HepG2 (cell line): ENCODE data around the gene GNPAT. TPM values are rescaled to one million over a fixed set of nuclear protein-coding genes. Genes with fewer than 3 reads are reported as not detected.

Experiments used
- BCLAF1 ChIP-seq: fragments of 450-650 bp; IDR thresholded peaks from 2 replicates; pipeline ENCODE4 v1.6.1; 2017; ENCODE audit warnings: mild to moderate bottlenecking
- MIXL1 ChIP-seq: IDR thresholded peaks from 2 replicates; pipeline ENCODE4 v1.6.1; 2016
- NR3C1 ChIP-seq: sonication (generic); formaldehyde crosslinking; IDR thresholded peaks from 2 replicates; pipeline ENCODE4 v1.4.0; 2020; ENCODE audit warnings: missing genetic modification reagents
- REXO4 ChIP-seq: sonication (generic); formaldehyde crosslinking; IDR thresholded peaks from 2 replicates; pipeline ENCODE4 v1.8.0; 2022; ENCODE audit warnings: missing genetic modification reagents, mild to moderate bottlenecking, borderline replicate concordance
- SIX1 ChIP-seq: sonication (generic); formaldehyde crosslinking; IDR thresholded peaks from 2 replicates; pipeline ENCODE4 v1.4.0; 2020; ENCODE audit warnings: missing genetic modification reagents, borderline replicate concordance
- SP1 ChIP-seq, 2 experiments: fragments of 450-650 bp in 1 of 2; sonication (generic) in 1 of 2; formaldehyde crosslinking in 1 of 2; IDR thresholded peaks; 2 replicates each; pipeline versions ENCODE4 v1.4.0 to v1.6.1; 2016 to 2020; ENCODE audit warnings: missing genetic modification reagents in 1 of 2
- ZBTB26 ChIP-seq: IDR thresholded peaks from 2 replicates; pipeline ENCODE4 v1.6.1; 2016; ENCODE audit warnings: missing compliant biosample characterization, missing genetic modification reagents, borderline replicate concordance
- ZFP36L2 ChIP-seq: sonication (generic); formaldehyde crosslinking; IDR thresholded peaks from 2 replicates; pipeline ENCODE4 v1.4.0; 2020; ENCODE audit warnings: missing genetic modification reagents
- ZMYM3 ChIP-seq: sonication (generic); formaldehyde crosslinking; IDR thresholded peaks from 2 replicates; pipeline ENCODE4 v1.5.1; 2020; ENCODE audit warnings: mild to moderate bottlenecking, missing genetic modification reagents
- ZNF205 ChIP-seq: IDR thresholded peaks from 2 replicates; pipeline ENCODE4 v1.6.1; 2018; ENCODE audit warnings: missing biosample characterization, missing genetic modification reagents
- ZNF34 ChIP-seq: sonication (generic); formaldehyde crosslinking; IDR thresholded peaks from 2 replicates; pipeline ENCODE4 v1.4.0; 2020; ENCODE audit warnings: mild to moderate bottlenecking, missing genetic modification reagents, borderline replicate concordance
- ZNF350 ChIP-seq: sonication (generic); formaldehyde crosslinking; IDR thresholded peaks from 2 replicates; pipeline ENCODE4 v1.4.0; 2020; ENCODE audit warnings: mild to moderate bottlenecking, low read depth, missing genetic modification reagents, borderline replicate concordance
- ZNF382 ChIP-seq: sonication (generic); formaldehyde crosslinking; IDR thresholded peaks from 2 replicates; pipeline ENCODE4 v1.5.0; 2020; ENCODE audit warnings: missing genetic modification reagents, mild to moderate bottlenecking, borderline replicate concordance
- ZNF652 ChIP-seq: IDR thresholded peaks from 2 replicates; pipeline ENCODE4 v1.6.1; 2016; ENCODE audit warnings: low read depth, borderline replicate concordance
- polyA plus RNA-seq, 8 experiments: library from polyadenylated mRNA; depleted of rRNA in 3 of 8; stranded (reverse) in 7 of 8; unstranded in 1 of 8; fragments of >200 nt; fragmentation: Illumina TruSeq in 4 of 8; extraction: Trizol in 4 of 8; gene quantifications; 2 replicates each; pipeline versions ENCODE4 v1.2.1 to v1.2.3, GENCODE V29; 2011 to 2016; ENCODE audit warnings: low read depth in 4 of 8, missing spikeins in 1 of 8, mixed read lengths in 1 of 8; ENCODE audit not compliant: insufficient read depth in 1 of 8
- total RNA-seq, 5 experiments: library from RNA; depleted of rRNA; stranded (reverse); fragments of >200 nt; fragmentation: Illumina TruSeq; extraction: Trizol; gene quantifications; 2 replicates each; pipeline ENCODE4 v1.2.3, GENCODE V29; 2016; ENCODE audit warnings: low read depth in 1 of 5
- TF ChIP-seq, protein P1 (sequence below): sonication (generic); formaldehyde crosslinking; IDR thresholded peaks from 2 replicates; pipeline ENCODE4 v1.4.0; 2020; ENCODE audit warnings: missing genetic modification reagents
- TF ChIP-seq, protein P2 (sequence below): IDR thresholded peaks from 2 replicates; pipeline ENCODE4 v1.6.1; 2016; ENCODE audit warnings: mild to moderate bottlenecking, missing biosample characterization, missing genetic modification reagents
- TF ChIP-seq, protein P3 (sequence below): sonication (generic); formaldehyde crosslinking; IDR thresholded peaks from 2 replicates; pipeline ENCODE4 v1.4.0; 2020; ENCODE audit warnings: mild to moderate bottlenecking, missing genetic modification reagents

The GNPAT gene
- total and polyA plus RNA-seq, 2 of the 13 experiments (the other 11 are each of a cell fraction or from before 2014, with no cell fraction given) = 58.3 to 114 TPM

DNA sequence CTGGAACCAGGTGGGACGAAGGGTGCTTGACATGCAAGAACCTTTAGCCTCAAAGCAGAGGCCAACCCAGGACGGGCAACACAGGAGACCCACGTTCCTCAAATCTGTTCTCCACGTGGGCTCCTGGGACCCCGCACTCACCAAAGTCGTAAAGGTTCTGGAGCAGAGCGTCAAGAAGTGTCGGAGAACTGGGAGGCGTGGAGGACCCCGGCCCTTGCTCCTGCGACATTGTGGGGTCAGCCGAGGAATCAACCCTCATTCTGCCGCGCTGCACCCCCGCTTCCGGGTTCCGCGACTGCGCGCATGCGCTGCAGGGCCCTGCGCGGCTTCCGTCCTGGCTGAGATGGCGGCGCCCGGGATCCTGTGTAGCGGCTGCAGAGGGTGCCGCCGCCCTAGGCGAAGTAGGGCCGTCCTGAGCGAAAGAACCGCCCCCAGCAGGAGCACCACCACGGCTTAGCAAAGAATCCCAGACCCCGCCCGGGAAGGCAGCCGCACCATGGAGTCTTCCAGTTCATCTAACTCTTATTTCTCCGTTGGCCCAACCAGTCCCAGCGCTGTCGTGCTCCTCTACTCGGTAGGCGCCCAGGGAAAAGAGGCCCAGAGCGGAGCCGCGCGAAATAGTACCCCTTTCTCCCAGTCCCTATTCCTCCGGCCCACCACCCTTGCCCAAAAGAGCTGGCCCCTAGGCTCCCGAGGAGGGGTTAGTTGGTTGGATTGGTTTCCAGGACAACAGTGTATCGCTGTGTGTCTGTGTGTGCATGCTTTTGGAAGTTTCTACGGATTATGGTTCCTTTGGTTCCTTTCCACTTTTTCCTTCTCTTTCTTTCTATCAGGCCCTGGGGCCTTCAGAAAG, at the start of gene GNPAT (continued):
- TF ChIP-seq SP1 (IDR thresholded peaks at IDR 0.05) (no peak), SP1 (CRISPR knock-in tag; IDR thresholded peaks at IDR 0.05) (no peak), NR3C1 (CRISPR knock-in tag) (no peak), BCLAF1 (no peak), SIX1 (CRISPR knock-in tag) (peak; percentile 16; the same call in 1 of the 2 replicates), REXO4 (no peak), MIXL1 (CRISPR knock-in tag) (no peak), ZMYM3 (CRISPR knock-in tag) (peak; percentile 24; the same call in 1 of the 2 replicates), ZNF652 (no peak), ZNF205 (peak; percentile 78; the same call in 1 of the 2 replicates), ZNF382 (CRISPR knock-in tag) (no peak), ZNF34 (peak; percentile 87; the same call in 1 of the 2 replicates), ZBTB26 (CRISPR knock-in tag) (no peak; the same call in 1 of the 2 replicates), ZFP36L2 (CRISPR knock-in tag) (no peak), ZNF350 (CRISPR knock-in tag) (peak; percentile 82; the same call in 1 of the 2 replicates)
- TF ChIP-seq, protein P1, sequence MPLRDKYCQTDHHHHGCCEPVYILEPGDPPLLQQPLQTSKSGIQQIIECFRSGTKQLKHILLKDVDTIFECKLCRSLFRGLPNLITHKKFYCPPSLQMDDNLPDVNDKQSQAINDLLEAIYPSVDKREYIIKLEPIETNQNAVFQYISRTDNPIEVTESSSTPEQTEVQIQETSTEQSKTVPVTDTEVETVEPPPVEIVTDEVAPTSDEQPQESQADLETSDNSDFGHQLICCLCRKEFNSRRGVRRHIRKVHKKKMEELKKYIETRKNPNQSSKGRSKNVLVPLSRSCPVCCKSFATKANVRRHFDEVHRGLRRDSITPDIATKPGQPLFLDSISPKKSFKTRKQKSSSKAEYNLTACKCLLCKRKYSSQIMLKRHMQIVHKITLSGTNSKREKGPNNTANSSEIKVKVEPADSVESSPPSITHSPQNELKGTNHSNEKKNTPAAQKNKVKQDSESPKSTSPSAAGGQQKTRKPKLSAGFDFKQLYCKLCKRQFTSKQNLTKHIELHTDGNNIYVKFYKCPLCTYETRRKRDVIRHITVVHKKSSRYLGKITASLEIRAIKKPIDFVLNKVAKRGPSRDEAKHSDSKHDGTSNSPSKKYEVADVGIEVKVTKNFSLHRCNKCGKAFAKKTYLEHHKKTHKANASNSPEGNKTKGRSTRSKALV (CRISPR knock-in tag) = no peak
- TF ChIP-seq, protein P2, sequence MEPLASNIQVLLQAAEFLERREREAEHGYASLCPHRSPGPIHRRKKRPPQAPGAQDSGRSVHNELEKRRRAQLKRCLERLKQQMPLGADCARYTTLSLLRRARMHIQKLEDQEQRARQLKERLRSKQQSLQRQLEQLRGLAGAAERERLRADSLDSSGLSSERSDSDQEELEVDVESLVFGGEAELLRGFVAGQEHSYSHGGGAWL = peak; percentile 72
- TF ChIP-seq, protein P3, sequence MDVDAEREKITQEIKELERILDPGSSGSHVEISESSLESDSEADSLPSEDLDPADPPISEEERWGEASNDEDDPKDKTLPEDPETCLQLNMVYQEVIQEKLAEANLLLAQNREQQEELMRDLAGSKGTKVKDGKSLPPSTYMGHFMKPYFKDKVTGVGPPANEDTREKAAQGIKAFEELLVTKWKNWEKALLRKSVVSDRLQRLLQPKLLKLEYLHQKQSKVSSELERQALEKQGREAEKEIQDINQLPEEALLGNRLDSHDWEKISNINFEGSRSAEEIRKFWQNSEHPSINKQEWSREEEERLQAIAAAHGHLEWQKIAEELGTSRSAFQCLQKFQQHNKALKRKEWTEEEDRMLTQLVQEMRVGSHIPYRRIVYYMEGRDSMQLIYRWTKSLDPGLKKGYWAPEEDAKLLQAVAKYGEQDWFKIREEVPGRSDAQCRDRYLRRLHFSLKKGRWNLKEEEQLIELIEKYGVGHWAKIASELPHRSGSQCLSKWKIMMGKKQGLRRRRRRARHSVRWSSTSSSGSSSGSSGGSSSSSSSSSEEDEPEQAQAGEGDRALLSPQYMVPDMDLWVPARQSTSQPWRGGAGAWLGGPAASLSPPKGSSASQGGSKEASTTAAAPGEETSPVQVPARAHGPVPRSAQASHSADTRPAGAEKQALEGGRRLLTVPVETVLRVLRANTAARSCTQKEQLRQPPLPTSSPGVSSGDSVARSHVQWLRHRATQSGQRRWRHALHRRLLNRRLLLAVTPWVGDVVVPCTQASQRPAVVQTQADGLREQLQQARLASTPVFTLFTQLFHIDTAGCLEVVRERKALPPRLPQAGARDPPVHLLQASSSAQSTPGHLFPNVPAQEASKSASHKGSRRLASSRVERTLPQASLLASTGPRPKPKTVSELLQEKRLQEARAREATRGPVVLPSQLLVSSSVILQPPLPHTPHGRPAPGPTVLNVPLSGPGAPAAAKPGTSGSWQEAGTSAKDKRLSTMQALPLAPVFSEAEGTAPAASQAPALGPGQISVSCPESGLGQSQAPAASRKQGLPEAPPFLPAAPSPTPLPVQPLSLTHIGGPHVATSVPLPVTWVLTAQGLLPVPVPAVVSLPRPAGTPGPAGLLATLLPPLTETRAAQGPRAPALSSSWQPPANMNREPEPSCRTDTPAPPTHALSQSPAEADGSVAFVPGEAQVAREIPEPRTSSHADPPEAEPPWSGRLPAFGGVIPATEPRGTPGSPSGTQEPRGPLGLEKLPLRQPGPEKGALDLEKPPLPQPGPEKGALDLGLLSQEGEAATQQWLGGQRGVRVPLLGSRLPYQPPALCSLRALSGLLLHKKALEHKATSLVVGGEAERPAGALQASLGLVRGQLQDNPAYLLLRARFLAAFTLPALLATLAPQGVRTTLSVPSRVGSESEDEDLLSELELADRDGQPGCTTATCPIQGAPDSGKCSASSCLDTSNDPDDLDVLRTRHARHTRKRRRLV (CRISPR knock-in tag) = no peak
